ENCODE data around the gene SLC6A17.

Gene SLC6A17

DNA sequence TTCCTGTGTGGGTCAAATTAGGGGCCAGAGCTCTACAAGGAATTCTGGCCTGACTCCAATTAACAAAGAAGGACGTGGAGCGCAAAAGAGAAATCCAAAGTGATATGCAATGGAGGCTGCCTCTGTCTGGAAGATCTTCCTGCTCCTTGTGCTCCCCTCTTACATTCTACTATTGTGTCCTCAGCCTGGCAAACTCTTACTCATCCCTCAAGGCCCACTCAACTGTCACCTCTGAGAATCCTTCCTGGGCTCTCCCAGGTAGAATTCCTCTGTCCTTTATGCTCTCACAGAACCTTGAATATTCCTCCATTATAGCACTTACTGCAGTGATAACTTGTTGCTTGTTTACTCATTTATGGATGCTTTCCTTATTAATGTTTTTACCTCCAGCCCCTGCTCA lies 91.2 kb downstream of the SLC6A17 start:
- TF ChIP-seq, protein P1, sequence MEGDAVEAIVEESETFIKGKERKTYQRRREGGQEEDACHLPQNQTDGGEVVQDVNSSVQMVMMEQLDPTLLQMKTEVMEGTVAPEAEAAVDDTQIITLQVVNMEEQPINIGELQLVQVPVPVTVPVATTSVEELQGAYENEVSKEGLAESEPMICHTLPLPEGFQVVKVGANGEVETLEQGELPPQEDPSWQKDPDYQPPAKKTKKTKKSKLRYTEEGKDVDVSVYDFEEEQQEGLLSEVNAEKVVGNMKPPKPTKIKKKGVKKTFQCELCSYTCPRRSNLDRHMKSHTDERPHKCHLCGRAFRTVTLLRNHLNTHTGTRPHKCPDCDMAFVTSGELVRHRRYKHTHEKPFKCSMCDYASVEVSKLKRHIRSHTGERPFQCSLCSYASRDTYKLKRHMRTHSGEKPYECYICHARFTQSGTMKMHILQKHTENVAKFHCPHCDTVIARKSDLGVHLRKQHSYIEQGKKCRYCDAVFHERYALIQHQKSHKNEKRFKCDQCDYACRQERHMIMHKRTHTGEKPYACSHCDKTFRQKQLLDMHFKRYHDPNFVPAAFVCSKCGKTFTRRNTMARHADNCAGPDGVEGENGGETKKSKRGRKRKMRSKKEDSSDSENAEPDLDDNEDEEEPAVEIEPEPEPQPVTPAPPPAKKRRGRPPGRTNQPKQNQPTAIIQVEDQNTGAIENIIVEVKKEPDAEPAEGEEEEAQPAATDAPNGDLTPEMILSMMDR (IDR thresholded peaks at IDR 0.05; ENCODE audit: low read depth, low read length, missing control alignments): no peak

DNA sequence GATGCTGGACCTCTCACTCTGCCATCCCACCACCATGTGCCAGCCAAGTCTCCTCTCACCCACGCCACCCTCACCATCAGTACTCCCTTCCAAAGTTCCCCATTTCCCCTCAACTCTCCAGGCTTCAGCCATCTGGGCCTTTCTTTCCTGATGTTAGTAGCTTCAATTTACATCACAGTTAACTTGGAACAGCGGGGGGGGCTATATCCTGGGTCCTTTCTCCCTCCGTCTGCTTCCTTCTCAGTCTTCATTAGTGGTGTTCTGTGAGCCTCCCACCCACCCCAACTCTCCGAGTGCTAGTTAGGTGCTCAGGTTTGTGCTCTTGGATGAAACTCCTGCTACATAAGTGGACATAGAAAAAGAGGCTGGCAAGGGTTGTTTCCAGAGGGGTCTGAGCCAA lies 91.8 kb downstream of the SLC6A17 start:
- TF ChIP-seq, protein P1 (IDR thresholded peaks at IDR 0.05; ENCODE audit: low read depth, low read length, missing control alignments): no peak
- DNase-seq (ENCODE audit: low read depth): no peak
- no peak overlapping the region for H3K4me3 ChIP-seq (ENCODE audit: low read depth, low read length)

More for the DNA sequence above, 91.2 kb downstream of the SLC6A17 start:
- no peak for DNase-seq (ENCODE audit: low read depth)
- H3K4me3 ChIP-seq (ENCODE audit: low read depth, low read length): no peak overlapping the region

DNA sequence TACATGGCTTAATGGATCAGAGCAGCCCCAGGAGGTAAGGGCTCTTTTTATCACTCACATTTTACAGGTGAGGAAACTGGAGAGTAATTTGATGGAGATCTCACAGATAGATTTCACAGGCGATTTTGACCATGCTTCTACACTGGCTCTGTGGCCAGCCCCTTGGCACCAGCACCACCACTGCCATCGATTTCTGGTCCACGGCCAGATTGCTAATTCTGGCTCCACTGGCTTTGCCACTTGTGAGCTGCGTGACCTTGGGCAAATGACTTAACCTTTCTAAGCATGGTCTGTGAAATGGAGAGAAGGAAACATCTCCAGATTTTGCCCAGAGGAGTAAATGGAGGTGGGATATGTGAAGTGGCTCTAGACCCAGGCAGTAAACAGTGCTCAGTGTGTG lies 92.4 kb downstream of the SLC6A17 start:
- DNase-seq (ENCODE audit: low read depth): no peak
- TF ChIP-seq, protein P1 (IDR thresholded peaks at IDR 0.05; ENCODE audit: low read depth, low read length, missing control alignments): no peak
- no peak overlapping the region for H3K4me3 ChIP-seq (ENCODE audit: low read depth, low read length)

DNA sequence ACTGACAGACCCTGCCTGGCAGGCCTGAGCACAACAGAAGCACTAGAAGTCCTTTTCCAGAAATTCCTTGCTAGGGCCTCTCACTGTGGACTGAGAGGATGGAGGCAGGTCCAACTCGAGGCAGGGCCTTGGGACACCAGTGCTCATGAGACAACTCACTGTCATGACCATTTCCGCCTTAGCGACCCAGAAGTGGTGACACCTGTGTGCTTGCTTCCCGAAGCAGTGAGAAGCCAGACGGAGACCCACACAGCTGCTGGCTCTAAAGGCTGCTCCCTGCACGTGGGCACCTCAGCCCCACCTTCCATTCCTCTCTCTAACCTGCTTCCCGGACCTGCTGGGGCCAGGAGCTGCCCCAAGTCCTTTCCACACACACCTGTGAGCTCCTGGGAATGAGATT lies 92.9 kb downstream of the SLC6A17 start:
- no peak overlapping the region for H3K4me3 ChIP-seq (ENCODE audit: low read depth, low read length)
- DNase-seq (ENCODE audit: low read depth): no peak
- TF ChIP-seq, protein P1 (IDR thresholded peaks at IDR 0.05; ENCODE audit: low read depth, low read length, missing control alignments): no peak

DNA sequence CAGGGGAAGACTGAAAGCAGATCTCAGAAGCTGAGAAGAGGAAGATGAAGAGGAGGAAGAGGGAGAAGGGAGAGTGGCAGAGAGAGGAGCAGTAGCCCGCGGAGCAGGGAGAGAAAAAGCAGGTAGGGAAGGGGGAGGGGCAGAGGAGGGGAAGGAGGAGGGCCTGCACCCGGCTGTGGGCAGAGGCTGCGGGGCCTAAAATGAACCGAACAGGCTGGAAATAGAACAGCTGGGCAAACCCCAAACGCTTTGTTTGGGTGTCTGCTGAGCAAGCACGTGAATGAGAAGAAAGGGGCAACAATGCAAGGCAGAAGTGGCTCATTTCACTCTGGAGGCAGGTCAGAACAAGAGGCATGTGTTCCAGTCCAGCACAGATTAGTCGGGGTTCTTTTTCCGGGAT lies 93.3 kb downstream of the SLC6A17 start:
- peak; percentile 48 for DNase-seq (ENCODE audit: low read depth)
- TF ChIP-seq, protein P1 (IDR thresholded peaks at IDR 0.05; ENCODE audit: low read depth, low read length, missing control alignments): no peak
- no peak overlapping the region for H3K4me3 ChIP-seq (ENCODE audit: low read depth, low read length)

DNA sequence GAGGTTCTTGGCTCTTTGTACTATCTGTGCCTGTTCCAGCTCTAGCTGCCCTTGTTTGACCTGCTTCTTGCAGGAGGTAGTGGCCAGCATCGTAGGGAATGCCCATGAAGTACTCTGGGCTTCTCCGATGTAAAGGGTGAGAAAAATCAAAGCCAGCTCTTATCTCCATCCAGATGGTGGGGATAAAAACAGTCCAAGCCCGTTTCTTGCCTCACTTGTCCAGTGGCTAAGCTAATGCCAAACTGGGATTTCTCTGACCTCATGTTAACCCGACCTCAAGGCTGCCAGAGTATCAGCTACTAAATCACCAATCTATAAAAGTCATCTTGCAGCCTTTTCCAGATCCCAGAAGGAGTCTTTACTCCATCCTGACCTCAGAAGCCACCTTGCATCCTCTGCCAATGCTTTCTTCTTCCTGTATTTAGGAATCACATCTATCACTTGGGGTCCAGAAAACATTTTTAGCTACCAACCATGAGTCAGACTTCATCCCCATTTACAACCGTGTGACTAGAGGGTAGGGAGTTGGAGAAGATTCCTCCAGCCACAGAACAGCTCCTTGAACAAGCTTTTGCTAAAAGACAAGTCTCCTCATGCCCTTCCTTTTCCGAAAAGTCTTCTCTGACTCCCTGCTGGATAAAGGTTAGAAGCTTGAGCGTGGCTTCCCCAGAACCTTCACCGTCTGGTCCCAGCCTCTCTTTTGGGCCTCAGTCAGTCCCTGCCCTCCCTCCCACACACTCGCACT lies 95.8 kb downstream of the SLC6A17 start:
- TF ChIP-seq, protein P1 (IDR thresholded peaks at IDR 0.05; ENCODE audit: low read depth, low read length, missing control alignments): no peak
- H3K4me3 ChIP-seq (ENCODE audit: low read depth, low read length): no peak overlapping the region
- no peak for DNase-seq (ENCODE audit: low read depth)

DNA sequence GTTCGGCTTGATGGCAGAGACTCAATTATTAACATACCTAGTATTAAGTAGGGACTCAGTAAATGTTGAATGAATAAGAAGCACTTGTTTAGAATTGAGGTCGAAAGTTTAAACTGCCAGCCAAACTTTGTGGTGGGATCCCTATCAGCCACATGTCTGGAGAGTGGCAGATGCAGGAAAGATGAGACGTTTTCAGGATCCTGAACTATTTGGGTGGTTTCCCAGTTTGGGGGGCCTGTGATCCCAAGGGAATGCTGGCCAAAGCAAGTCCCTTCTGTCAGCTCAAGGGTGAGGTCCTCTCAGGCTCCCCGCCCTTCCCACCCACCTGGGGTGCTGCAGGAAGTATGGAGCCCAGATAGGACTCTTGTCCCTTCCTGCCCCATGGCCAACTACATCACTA lies 98.5 kb downstream of the SLC6A17 start:
- TF ChIP-seq, protein P1 (IDR thresholded peaks at IDR 0.05; ENCODE audit: low read depth, low read length, missing control alignments): no peak
- H3K4me3 ChIP-seq (ENCODE audit: low read depth, low read length): no peak overlapping the region
- DNase-seq (ENCODE audit: low read depth): no peak

All from GM12864 (cell line).